Sigmoid colon (tissue), 7 donors: ENCODE data around the gene PQBP1. TPM values are rescaled to one million over a fixed set of nuclear protein-coding genes. Genes with fewer than 3 reads are reported as not detected.

Experiments used
- DNase-seq: peaks from one replicate; pipeline ENCODE4 v3.0.0-alpha.2; 2019
- H3K27ac ChIP-seq, 4 donors: fragments of 200-600 bp; sonication (generic); one replicate each; pipeline ENCODE4 v1.5.1; 2016 to 2019; ENCODE audit warnings: mild to moderate bottlenecking in 1 of 4
- H3K27me3 ChIP-seq, 3 donors: fragments of 200-600 bp; sonication (generic); one replicate each; pipeline ENCODE4 v1.5.1; 2019; ENCODE audit warnings: mild to moderate bottlenecking in 1 of 3
- H3K36me3 ChIP-seq, 4 donors: fragments of 200-600 bp; sonication (generic); one replicate each; pipeline ENCODE4 v1.5.1; 2016 to 2019
- H3K4me1 ChIP-seq, 4 donors: fragments of 200-600 bp; sonication (generic); one replicate each; pipeline ENCODE4 v1.5.1; 2017 to 2019
- H3K4me3 ChIP-seq, 4 donors: fragments of 200-600 bp; sonication (generic); one replicate each; pipeline ENCODE4 v1.5.1; 2017 to 2019; ENCODE audit warnings: mild to moderate bottlenecking in 2 of 4, moderate library complexity in 1 of 4
- H3K9me3 ChIP-seq, 4 donors: fragments of 200-600 bp in 3 of 4; sonication (generic) in 3 of 4; one replicate each; pipeline versions ENCODE4 v1.5.1 to v1.6.1; 2013 to 2019
- EP300 ChIP-seq, 4 donors: sonication (generic); formaldehyde crosslinking; IDR thresholded peaks; one replicate each; pipeline ENCODE4 v1.6.1; 2017; ENCODE audit warnings: antibody characterized with exemption in 4 of 4
- POLR2A ChIP-seq, 2 donors: fragments of 450-650 bp; IDR thresholded peaks; one replicate each; pipeline ENCODE4 v1.6.1; 2016; ENCODE audit warnings: antibody characterized with exemption in 2 of 2, mild to moderate bottlenecking in 2 of 2, moderate library complexity in 2 of 2
- POLR2AphosphoS5 ChIP-seq, 4 donors: sonication (generic); formaldehyde crosslinking; IDR thresholded peaks; one replicate each; pipeline ENCODE4 v1.6.1; 2017; ENCODE audit warnings: antibody characterized with exemption in 4 of 4
- WGBS, 2 donors: extraction: QIAGEN DNeasy Blood & Tissue Kit; methylation state at CpG; one replicate each; pipeline ENCODE4 v1.1.7; 2013; 5-methylcytosine and 5-hydroxymethylcytosine counted together
- intact Hi-C: fragments of 100-400 bp; cut with DNase I; formaldehyde crosslinking; loops from one replicate; pipeline ENCODE4 v1.15.1; 2023
- polyA plus RNA-seq, 3 donors: library from polyadenylated mRNA; stranded (reverse); fragments of 200-250 nt; gene quantifications; one replicate each; pipeline ENCODE4 v1.2.3, GENCODE V29; 2013
- total RNA-seq, 4 donors: library from RNA; depleted of rRNA; stranded (reverse); fragments of >200 nt; gene quantifications; one replicate each; pipeline ENCODE4 v1.1.0, GENCODE V29; 2016
- TF ChIP-seq, protein P1 (sequence below), 4 experiments: fragments of 450-650 bp in 3 of 4; fragments of 200-600 bp in 1 of 4; IDR thresholded peaks; one replicate each; pipeline ENCODE4 v1.5.1; 2016 to 2019; ENCODE audit warnings: antibody characterized with exemption in 4 of 4, mild to moderate bottlenecking in 3 of 4, moderate library complexity in 2 of 4
- donor health status: healthy with polysubstance abuse.
- donor health status: Bipolar disorder and iron deficiency.
- donor health status: healthy.

Gene PQBP1
- total and polyA plus RNA-seq, 7 donors = 65.0 to 103 (median 83.1) TPM

DNA sequence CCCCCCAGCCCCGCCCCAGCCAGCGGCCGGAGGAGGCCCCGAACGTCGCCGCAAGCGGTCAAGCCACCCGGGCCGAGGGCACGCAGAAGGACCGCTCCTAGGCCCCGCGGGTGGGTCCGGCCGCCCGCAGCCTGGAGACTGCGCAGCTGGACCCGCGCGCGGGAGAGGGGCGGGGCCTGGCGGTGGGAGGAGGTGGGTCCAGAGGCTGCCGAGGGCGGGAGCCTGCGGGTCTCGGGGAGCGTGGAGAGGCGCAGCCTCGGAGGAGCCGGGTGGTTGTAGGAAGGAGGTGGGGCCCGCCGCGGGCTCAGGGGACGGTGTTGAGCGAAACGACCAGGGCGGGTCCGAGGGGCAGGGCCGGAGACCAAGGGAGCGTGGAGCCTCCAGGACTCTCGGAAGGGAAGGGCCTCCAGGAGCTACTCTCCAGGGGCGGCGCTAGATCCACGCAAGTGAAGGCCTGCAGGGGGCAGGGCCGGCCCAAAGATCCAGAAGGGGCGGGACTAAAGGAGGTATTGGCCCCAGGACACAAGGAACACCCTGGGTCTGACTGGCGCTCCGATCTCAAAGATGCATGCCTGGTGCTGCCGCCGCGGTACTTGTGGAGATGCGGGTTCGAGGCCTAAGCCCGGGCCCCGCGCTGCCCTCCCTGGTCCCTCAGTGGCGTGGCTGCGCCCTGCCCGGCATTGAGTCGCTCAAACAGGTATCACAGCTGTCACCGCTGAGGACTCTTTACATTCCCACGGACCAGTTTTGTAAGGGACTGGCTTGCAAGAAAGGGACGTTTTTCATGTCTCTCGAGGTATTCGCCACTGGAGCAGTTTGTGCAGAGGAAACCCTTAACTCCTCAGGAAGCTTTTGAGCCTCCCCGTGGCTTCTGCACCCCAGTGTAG, 6.1 kb upstream of the PQBP1 start:
- H3K36me3 ChIP-seq = peaks cover 0 to 11% (median 0%) of the 10 kb centered on the region in 4 donors
- no peak for TF ChIP-seq POLR2A (IDR thresholded peaks at IDR 0.05)
- TF ChIP-seq EP300 (IDR thresholded peaks at IDR 0.05) = no peak
- TF ChIP-seq, protein P1, sequence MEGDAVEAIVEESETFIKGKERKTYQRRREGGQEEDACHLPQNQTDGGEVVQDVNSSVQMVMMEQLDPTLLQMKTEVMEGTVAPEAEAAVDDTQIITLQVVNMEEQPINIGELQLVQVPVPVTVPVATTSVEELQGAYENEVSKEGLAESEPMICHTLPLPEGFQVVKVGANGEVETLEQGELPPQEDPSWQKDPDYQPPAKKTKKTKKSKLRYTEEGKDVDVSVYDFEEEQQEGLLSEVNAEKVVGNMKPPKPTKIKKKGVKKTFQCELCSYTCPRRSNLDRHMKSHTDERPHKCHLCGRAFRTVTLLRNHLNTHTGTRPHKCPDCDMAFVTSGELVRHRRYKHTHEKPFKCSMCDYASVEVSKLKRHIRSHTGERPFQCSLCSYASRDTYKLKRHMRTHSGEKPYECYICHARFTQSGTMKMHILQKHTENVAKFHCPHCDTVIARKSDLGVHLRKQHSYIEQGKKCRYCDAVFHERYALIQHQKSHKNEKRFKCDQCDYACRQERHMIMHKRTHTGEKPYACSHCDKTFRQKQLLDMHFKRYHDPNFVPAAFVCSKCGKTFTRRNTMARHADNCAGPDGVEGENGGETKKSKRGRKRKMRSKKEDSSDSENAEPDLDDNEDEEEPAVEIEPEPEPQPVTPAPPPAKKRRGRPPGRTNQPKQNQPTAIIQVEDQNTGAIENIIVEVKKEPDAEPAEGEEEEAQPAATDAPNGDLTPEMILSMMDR (IDR thresholded peaks at IDR 0.05) = peak; percentile 15 to 45 (median 30)
- TF ChIP-seq POLR2AphosphoS5 (IDR thresholded peaks at IDR 0.05) = peak; percentile 7 to 83 (median 58)
- peak overlapping the region; percentile 80 to 85 (median 83) for H3K27ac ChIP-seq
- peaks cover 0 to 19% (median 11%) of the 10 kb centered on the region in 4 donors for H3K4me1 ChIP-seq
- WGBS, 2 donors = 1% methylated on average over 68 of the region's 68 CpGs
- H3K4me3 ChIP-seq = peak overlapping the region; percentile 63 to 67 (median 64)
- H3K9me3 ChIP-seq = no peaks in the 10 kb centered on the region
- intact Hi-C loops = loop anchor here (2.0 to 10.0 kb wide), 3 partner anchors 66 to 217 kb away; partner anchors contain the start of genes HDAC6 and OTUD5
- peak; percentile 96 for DNase-seq
- no peaks in the 10 kb centered on the region for H3K27me3 ChIP-seq

DNA sequence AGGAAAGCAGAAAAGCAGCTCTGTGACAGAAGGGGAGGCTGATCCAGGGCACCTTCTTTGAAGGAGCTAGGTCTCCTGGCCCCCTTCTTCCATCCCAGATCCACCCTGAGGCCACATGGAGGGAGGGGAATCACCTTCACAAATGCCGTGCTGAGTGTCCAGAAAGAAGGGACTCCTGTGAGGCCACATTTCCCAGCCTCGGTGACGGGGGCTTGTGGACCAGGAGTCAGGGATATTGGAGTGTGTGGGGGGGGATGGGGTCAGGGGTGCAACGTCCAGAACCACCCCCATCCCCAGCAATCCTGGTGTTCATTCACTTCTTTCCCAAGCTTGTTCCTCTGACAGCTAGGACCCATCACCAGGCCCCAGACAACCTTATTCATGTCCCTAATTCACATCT, 4.8 kb upstream of the PQBP1 start:
- peaks cover 0 to 24% (median 13%) of the 10 kb centered on the region in 4 donors for H3K4me1 ChIP-seq
- H3K4me3 ChIP-seq = no peak overlapping the region
- no peaks in the 10 kb centered on the region for H3K9me3 ChIP-seq
- intact Hi-C loops = loop anchor here (5.0 to 10.0 kb wide), 2 partner anchors 64 to 218 kb away; partner anchors contain the start of gene OTUD5
- TF ChIP-seq, protein P1 (IDR thresholded peaks at IDR 0.05) = no peak
- no peak for TF ChIP-seq POLR2A (IDR thresholded peaks at IDR 0.05)
- no peak for TF ChIP-seq EP300 (IDR thresholded peaks at IDR 0.05)
- no peak for TF ChIP-seq POLR2AphosphoS5 (IDR thresholded peaks at IDR 0.05)
- no peak for DNase-seq
- no peaks in the 10 kb centered on the region for H3K27me3 ChIP-seq
- WGBS, 2 donors = 88 to 96% methylated on average over 4 of the region's 4 CpGs
- peaks cover 0 to 11% (median 0%) of the 10 kb centered on the region in 4 donors for H3K36me3 ChIP-seq
- no peak overlapping the region for H3K27ac ChIP-seq

DNA sequence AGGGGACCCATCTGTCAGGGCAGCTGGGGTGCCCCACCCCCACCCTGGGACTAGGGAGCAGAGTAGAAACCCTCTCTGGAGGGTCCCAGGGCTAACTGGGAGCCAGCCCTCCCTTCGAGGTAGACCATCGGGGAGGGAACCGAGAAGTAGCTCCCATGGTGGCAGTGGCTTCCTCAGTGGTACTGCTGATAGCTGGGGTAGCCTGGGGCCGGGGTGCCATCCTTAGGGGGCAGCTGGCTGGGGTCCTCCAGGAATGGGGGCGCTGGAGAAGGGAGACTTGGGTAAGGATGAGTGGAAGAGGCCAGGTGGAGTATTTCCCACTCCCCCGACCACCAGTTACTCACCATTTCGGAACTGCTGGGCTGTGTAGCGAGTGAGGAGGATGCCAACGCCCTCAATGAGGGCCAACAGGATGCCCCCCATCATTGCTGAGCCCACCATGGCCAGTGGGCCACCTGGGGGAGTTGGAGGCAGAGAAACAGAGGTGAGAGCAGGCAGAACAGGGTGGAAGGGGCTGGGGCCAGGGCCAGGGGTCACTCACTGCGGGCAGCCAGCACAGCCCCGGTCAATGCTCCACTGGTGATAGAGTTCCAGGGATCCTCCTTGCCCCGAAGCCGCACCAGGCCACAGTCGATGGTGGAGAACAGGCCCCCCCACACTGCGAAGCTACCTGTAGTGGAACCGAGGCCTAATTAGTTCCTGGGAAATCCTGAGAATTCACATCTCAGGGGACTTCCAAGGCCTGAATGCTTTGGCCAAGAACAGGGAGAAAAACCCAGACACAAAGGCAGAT, 4.0 kb upstream of the PQBP1 start:
- WGBS, 2 donors = 89 to 96% methylated on average over 16 of the region's 16 CpGs

DNA sequence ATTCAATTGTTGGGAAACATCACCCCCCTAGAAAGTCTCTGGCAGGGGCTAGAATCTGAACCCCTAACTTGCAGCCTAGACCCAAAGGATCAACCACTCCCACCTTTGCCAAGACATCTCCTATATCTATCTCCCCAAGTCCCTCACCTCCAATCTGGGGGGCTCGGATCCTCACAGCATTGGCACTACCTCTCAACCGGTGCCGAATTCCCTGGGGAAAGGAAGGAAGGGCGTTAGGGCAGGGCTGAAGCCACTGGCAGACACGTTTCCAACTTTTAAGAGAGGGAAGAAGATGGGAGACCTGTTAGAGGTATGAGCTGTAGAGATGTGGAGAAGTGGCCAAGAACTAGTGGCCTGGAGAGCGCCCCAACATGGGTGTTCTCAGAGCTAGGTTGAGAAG, 2.8 kb upstream of the PQBP1 start:
- no peak for DNase-seq
- TF ChIP-seq POLR2A (IDR thresholded peaks at IDR 0.05) (no peak), EP300 (IDR thresholded peaks at IDR 0.05) (no peak), POLR2AphosphoS5 (IDR thresholded peaks at IDR 0.05) (no peak)
- TF ChIP-seq, protein P1 (IDR thresholded peaks at IDR 0.05) = no peak
- WGBS, 2 donors = 89 to 96% methylated on average over 6 of the region's 6 CpGs
- H3K27me3 ChIP-seq = no peaks in the 10 kb centered on the region
- no peaks in the 10 kb centered on the region for H3K9me3 ChIP-seq
- H3K36me3 ChIP-seq = peaks cover 0 to 14% (median 0%) of the 10 kb centered on the region in 4 donors
- H3K4me1 ChIP-seq = peaks cover 0 to 28% (median 23%) of the 10 kb centered on the region in 4 donors
- H3K4me3 ChIP-seq = no peak overlapping the region
- H3K27ac ChIP-seq = no peak overlapping the region
- intact Hi-C loops = loop anchor here (5.0 to 10.0 kb wide), 2 partner anchors 62 to 220 kb away; partner anchors contain the start of gene OTUD5

More for the DNA sequence above, 4.0 kb upstream of the PQBP1 start:
- H3K36me3 ChIP-seq = peaks cover 0 to 11% (median 0%) of the 10 kb centered on the region in 4 donors
- DNase-seq = no peak
- intact Hi-C loops = loop anchor here (5.0 to 10.0 kb wide), 2 partner anchors 64 to 219 kb away; partner anchors contain the start of gene OTUD5
- peaks cover 0 to 24% (median 16%) of the 10 kb centered on the region in 4 donors for H3K4me1 ChIP-seq
- no peaks in the 10 kb centered on the region for H3K9me3 ChIP-seq
- TF ChIP-seq POLR2A (IDR thresholded peaks at IDR 0.05) (no peak), EP300 (IDR thresholded peaks at IDR 0.05) (no peak), POLR2AphosphoS5 (IDR thresholded peaks at IDR 0.05) (no peak)
- TF ChIP-seq, protein P1 (IDR thresholded peaks at IDR 0.05) = no peak
- no peaks in the 10 kb centered on the region for H3K27me3 ChIP-seq
- no peak overlapping the region for H3K27ac ChIP-seq
- H3K4me3 ChIP-seq = no peak overlapping the region
